A172 (cell line): ENCODE measurements around the gene DCLK1. TPM values are rescaled to one million over a fixed set of nuclear protein-coding genes. Genes with fewer than 3 reads are reported as not detected.
"Not testable (repeated sequence)": the region's sequence is repeated elsewhere in the genome, so short reads cannot be mapped to it uniquely, and the experiment has no call there.

Source experiments
- DNase-seq: peaks from one replicate; pipeline ENCODE4 v3.0.0-alpha.2; 2015; ENCODE audit warnings: low spot score
- total RNA-seq: library from RNA; depleted of rRNA; stranded (reverse); fragments of >200 nt; shearing (Covaris generic); gene quantifications from 2 replicates; pipeline ENCODE4 v1.2.3, GENCODE V29; 2014

The DCLK1 gene
- total RNA-seq, 1 experiment from 2014 or later: 12.6 TPM

DNA sequence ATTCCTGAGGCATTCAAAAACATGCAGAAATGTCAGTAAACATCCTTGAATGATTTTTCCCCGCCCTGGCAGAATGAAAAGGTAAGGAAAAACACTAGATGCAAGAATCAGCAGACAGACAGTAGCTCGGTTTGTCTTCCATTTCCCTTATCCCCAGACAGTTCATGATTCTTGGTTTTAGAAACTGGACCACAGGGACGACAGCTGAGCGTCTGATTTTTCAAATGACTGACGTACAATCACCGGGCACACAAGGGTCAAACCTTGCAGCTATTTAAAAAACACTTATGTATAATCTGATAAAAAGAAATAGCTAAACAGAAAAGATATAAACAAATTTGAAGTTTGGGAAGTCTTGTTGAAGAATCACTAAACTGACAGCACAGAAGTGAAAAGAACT, 47.1 kb downstream of the DCLK1 start:
- no peak for DNase-seq

- DNase-seq: no peak
Observed at GRCh38 chr13:36082806-36083205, 48.4 kb downstream of the DCLK1 start.

- DNase-seq: no peak
Observed at GRCh38 chr13:36082396-36082795, 48.8 kb downstream of the DCLK1 start.

DNA sequence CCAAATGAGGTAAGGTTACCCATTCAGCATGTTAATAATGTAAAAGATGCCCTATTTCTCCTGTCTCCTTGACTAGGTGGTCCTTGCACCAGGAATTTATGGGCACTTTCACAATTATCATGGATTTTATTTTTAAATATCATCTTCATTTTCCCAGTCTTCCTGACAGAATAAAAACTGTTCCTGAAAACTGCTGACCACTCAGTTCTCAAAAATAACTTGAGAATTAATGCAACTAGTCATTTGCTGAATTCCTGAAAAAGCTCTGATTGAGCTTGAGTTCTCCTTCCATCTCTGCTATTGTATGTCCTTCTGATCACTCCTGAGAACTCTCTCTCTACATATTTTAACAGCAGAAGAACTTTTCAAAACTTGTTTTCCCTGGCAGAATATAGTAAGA, 55.0 kb downstream of the DCLK1 start:
- DNase-seq: no peak

DNA sequence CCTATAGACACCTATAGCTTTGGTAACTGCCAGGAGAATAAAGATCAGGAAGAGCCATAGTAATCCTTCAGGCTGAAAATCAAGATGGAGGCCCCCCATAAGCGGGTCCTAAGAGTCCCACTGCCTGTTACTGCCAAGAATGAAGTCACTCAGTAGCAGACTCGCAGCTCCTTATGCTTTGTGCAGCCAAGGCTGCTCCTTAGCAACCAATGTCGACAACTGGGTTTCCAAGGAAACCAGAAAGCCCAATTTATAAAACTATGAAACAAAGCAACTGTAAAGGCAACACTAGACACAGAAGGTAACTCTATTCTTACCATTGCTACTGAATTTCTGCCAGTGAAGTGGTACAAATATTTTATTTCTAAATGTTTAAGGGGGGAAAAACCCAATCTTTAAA, 56.5 kb downstream of the DCLK1 start:
- DNase-seq: no peak

DNA sequence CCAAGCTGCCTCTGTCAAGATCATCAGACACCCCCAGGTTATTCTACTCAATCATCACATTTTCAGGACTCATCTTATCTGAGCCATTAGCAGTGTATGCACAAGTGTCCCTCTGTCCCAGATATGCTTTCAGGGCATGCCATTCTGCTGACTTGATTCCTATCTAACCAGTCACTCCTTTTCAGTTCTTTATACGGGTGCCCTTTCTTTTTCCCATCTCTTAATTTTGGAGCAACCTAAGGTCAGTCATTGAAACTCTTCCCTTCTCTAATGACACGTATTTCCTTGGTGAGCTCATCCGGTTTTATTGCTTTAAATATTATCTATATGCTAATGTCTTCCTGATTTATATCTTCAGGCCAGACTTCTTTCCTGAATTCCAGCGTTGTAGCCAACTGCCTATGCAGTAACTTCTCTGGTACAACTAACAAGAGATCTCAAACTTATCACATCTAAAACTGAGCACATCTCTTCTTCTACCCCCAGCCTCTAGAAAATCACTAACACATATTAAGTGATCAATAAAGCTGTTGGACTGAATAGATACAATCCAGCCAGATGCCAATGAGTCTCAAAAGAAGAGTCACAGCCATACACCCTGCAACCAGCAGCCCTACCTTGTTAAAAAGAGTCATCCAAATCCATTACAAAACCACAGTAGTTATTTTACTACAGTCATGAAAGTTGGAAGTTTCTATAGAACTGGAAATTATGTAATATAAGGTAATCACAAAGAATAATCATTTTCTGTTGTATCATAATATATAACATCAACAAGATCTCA, 58.8 kb downstream of the DCLK1 start:
- DNase-seq: no peak

GRCh38 chr13:36070504-36071192, 60.5 kb downstream of the DCLK1 start:
- DNase-seq: not testable (repeated sequence)

- DNase-seq: no peak
Observed at GRCh38 chr13:36069881-36070366, 61.3 kb downstream of the DCLK1 start.

- DNase-seq: no peak
Observed at GRCh38 chr13:36068991-36069390, 62.2 kb downstream of the DCLK1 start.

GRCh38 chr13:36068566-36068965, 62.6 kb downstream of the DCLK1 start:
- DNase-seq: no peak

GRCh38 chr13:36067746-36068381, 63.3 kb downstream of the DCLK1 start:
- no peak for DNase-seq

DNA sequence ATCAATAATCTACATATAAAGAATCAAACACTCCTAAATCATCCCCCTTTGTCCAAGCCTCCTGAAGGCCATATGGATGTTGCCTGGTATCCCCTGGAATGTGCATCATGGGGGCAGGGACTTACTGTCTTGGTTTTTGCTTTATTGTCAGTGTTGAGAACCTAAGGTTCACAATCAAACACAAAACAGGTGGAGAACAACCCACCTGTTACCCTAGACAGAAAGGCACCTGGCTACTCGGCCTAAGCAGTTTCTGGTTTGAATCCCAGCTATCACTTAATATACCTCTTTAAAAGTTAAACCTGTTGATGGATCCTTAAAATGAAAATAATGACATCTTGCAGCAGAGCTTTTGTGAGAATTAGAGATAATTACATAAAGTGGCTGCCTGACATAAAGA, 68.9 kb downstream of the DCLK1 start:
- no peak for DNase-seq

DNA sequence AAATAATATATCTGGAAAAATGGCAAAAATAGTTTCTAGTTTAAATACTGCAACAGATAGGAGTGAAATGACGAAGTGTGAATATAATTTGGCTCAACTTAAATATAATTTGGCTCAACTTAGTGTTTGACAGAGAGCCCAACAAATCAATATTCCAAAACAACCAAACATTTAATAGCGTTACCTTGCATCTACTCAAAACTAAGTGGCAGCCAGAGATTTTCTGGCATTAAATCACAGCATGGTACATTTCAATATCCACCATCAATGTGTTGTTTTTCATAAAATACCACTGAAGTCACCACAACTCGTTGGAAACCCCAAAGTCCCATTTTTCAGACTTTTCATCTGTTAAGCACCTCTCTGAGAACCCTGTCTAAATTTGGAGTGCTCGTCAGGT, 69.6 kb downstream of the DCLK1 start:
- no peak for DNase-seq

- no peak for DNase-seq
Observed at GRCh38 chr13:36061054-36061453, 70.1 kb downstream of the DCLK1 start.

GRCh38 chr13:36059321-36059720, 71.9 kb downstream of the DCLK1 start:
- DNase-seq: no peak

DNA sequence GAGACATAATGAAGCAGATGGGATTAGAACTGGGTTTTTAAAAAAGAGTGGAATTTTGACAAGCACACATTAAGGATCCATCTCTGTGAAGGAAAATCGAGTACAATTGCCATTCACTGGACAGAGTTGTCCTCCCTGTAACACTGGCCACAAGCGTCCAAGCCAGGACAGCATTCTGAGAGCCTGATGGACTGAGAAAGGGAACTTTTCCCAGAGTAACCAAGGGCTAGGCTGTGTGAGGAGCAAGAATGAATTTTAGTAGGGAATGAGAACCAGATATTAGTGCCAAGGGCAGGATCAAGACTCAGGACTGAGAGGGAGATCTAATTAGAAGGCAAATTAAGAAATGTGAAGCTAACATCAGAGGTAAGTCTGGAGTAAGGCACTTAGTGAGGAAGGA, 73.1 kb downstream of the DCLK1 start:
- DNase-seq: no peak

DNA sequence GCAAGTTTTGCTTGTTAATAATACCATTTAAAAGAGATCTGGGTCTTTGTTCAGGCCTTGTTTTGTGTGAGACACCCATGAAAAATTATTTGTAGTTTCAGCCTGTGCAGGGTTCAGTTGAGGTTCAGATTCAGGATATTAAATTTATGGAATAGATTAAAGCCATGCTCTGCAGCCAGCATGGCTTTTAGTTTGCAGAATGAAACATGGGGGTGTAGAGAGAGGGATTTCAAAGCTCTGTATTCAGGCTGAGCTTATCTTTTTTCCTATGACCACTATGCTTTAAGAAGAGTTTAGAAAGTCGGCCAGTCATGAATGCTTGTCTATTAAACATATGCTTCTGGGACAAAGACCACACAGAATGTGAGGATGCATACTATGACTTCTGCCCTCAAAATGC, 73.6 kb downstream of the DCLK1 start:
- no peak for DNase-seq

DNA sequence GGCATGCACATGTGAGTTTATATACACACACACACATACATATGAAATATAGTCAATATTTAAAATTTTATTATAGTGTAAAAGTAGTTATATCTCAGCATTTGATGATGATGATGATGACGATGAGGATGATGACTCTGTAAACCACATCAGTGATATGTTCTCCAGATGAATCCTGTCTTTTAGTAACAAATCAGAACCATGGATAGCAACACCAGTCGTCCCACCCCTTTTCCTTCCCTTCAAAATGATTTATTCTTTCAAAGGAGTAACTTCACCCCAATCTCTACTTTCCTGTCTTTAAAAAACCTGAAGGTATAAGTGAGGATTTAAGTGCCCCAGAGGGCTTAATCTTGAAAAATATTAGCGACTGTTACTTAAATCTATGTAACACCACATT, 74.1 kb downstream of the DCLK1 start:
- DNase-seq: peak; percentile 44

- DNase-seq: no peak
Observed at GRCh38 chr13:36055366-36055765, 75.8 kb downstream of the DCLK1 start.

DNA sequence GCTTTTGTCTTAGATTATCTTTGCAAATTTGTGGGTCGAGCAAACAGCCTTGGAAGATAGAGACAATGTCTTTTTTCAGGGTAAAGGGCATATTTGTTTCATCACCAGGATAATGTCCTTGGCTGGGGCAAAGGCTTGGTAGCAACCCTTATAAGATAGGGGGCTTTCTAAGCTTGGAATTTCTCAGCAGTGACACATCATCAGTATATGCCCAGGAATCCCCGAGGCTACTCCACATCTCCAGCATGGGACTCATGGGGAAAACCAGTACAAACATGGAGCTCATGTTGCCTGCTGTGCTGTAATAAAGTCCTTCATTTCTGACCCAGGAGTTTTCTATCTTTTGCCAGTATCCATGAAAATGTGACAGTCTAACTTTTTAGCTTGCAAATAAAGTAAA, 77.1 kb downstream of the DCLK1 start:
- no peak for DNase-seq

GRCh38 chr13:36051082-36051481, 80.1 kb downstream of the DCLK1 start:
- no peak for DNase-seq

GRCh38 chr13:36046672-36047071, 84.5 kb downstream of the DCLK1 start:
- no peak for DNase-seq
